ENCODE results near the gene NSUN5. TPM values are rescaled to one million over a fixed set of nuclear protein-coding genes. Genes with fewer than 3 reads are reported as not detected.

NSUN5 gene
- total RNA-seq, 4 donors from 2014 or later = 18.2 to 27.7 (median 25.2) TPM

DNA sequence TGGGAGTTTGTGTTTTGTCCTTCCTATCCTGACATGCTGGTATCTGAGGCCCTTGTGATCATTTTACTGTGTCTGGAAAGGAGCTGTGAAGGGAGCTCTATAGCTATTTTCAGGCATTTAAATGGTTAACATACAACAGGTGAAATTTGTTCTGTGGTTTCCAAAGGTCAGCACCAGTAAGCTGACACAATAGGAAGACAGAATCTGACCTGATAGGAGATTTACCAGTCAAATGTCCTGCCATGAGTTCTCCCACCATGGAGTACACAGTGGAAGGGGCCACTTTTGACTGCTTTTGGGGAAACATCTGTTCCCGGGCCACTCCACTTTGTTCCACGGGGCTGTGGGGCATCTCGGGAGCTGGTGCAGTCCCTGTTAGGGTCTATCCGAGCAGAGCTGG, 36.9 kb upstream of the NSUN5 start:
- Histone ChIP-seq H3K27ac (no peak overlapping the region), H3K4me3 (no peak overlapping the region), H3K27me3 (no peaks in the 10 kb centered on the region), H3K9me3 (no peaks in the 10 kb centered on the region), H3K4me1 (no peaks in the 10 kb centered on the region), H3K36me3 (no peaks in the 10 kb centered on the region)
- DNase-seq = no peak
- TF ChIP-seq POLR2A (IDR thresholded peaks at IDR 0.05) = no peak
- TF ChIP-seq, protein P1, sequence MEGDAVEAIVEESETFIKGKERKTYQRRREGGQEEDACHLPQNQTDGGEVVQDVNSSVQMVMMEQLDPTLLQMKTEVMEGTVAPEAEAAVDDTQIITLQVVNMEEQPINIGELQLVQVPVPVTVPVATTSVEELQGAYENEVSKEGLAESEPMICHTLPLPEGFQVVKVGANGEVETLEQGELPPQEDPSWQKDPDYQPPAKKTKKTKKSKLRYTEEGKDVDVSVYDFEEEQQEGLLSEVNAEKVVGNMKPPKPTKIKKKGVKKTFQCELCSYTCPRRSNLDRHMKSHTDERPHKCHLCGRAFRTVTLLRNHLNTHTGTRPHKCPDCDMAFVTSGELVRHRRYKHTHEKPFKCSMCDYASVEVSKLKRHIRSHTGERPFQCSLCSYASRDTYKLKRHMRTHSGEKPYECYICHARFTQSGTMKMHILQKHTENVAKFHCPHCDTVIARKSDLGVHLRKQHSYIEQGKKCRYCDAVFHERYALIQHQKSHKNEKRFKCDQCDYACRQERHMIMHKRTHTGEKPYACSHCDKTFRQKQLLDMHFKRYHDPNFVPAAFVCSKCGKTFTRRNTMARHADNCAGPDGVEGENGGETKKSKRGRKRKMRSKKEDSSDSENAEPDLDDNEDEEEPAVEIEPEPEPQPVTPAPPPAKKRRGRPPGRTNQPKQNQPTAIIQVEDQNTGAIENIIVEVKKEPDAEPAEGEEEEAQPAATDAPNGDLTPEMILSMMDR (IDR thresholded peaks at IDR 0.05) = no peak

DNA sequence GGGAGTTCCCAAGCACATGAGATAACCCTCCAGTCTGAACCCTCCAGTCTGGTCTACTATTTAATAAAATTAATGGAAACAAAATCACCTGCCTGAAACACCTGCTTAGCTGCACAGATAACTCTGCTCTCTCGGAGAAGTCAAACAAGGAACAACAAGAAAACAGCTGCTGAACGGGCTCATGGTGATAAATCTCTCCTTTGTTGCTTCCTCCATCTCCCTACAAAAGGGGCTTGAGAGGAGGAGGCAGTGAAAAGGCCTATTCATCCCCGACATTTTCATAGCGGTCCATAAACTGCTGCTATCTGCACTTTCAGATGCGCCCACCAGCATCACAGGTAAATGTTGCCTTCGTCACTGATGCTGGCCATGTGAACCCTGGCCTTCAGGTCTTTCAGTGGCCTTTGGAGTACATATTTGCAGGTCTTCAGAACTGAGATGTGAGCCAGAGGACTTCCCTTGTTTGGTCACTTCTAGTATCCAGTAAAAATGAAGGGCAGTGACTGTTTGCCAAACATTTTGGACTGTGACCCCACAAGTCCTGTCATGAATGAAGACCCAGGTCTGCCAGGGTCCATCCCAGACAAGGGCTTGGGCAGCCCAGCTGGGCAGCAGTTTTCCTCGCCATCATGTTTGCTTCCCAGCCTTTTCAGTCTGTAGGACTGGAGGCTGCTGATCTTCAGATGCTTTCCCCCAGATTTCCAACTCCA, 35.2 kb upstream of the NSUN5 start:
- TF ChIP-seq, protein P1 (IDR thresholded peaks at IDR 0.05) = no peak
- TF ChIP-seq POLR2A (IDR thresholded peaks at IDR 0.05) = no peak

DNA sequence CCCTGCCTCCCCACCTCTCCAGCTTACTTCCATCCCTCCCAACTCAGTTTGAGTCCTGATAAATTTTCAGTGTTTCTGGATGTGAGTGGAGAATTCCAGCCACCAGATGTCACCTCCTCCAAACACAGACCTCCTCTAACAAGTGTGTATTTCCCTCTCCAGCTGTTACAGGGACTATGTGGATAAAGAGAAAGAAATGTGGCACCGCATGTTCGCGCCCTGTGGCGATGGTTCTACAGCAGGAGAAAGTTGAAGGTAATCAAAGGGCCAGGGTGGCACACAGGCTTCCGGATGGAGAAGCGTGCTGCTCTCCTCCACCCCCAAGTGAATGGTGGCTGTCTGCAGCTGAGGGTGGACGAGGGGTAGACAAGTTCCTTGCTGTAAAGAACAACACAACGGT, 34.0 kb upstream of the NSUN5 start:
- H3K27me3 ChIP-seq = no peaks in the 10 kb centered on the region
- no peaks in the 10 kb centered on the region for H3K36me3 ChIP-seq
- H3K9me3 ChIP-seq = no peaks in the 10 kb centered on the region
- no peak overlapping the region for H3K27ac ChIP-seq
- no peaks in the 10 kb centered on the region for H3K4me1 ChIP-seq
- no peak for TF ChIP-seq POLR2A (IDR thresholded peaks at IDR 0.05)
- TF ChIP-seq, protein P1 (IDR thresholded peaks at IDR 0.05) = peak in 3 of 6 experiments; percentile 22 to 31 (median 30)
- peak overlapping the region in 1 of 4 donors; percentile 6 for H3K4me3 ChIP-seq
- DNase-seq = no peak

More for the DNA sequence above, 35.2 kb upstream of the NSUN5 start:
- Histone ChIP-seq H3K4me3 (no peak overlapping the region), H3K27ac (no peak overlapping the region), H3K36me3 (no peaks in the 10 kb centered on the region), H3K27me3 (no peaks in the 10 kb centered on the region), H3K9me3 (no peaks in the 10 kb centered on the region), H3K4me1 (no peaks in the 10 kb centered on the region)
- DNase-seq = no peak

DNA sequence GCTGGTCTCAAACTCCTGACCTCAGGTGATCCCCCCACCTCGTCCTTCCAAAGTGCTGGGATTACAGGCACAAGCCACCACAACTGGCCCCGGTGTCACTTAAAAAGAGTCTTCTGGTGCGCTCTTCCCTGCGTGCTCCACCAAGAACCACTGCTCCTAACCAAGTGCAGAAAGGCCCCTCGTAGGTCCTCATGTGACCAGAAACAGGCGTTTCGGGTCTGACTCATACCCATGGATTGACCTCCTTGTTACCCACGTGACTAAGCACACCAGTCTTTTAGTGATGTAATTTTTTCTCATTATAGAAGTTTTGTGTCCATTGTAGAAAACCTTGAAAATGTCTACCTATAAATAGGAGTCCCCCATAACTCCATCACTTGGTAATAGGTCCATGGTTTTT, 33.3 kb upstream of the NSUN5 start:
- Histone ChIP-seq H3K4me1 (no peaks in the 10 kb centered on the region), H3K36me3 (no peaks in the 10 kb centered on the region), H3K9me3 (no peaks in the 10 kb centered on the region), H3K27ac (no peak overlapping the region), H3K27me3 (no peaks in the 10 kb centered on the region), H3K4me3 (no peak overlapping the region)
- no peak for DNase-seq
- TF ChIP-seq POLR2A (IDR thresholded peaks at IDR 0.05) = no peak
- TF ChIP-seq, protein P1 (IDR thresholded peaks at IDR 0.05) = no peak

DNA sequence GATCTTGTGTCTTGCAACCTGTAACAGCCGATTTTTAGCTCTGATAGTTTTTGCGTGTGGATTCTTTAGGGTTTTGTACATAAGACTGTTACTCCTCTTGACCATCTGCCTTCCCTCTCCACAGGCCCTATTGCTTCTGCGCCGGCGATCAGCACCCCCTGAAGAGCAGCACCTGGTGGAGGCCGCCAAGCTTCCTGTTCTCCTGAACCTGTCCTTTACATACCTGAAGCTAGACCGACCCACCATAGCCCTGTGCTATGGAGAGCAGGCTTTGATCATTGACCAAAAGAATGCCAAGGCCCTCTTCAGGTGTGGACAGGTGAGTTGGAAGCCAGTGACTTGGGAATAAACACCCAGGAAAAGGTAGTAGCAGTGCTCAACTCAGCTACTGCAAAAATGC, 31.9 kb upstream of the NSUN5 start:
- no peak for TF ChIP-seq POLR2A (IDR thresholded peaks at IDR 0.05)
- TF ChIP-seq, protein P1 (IDR thresholded peaks at IDR 0.05) = no peak
- Histone ChIP-seq H3K4me1 (no peaks in the 10 kb centered on the region), H3K27me3 (no peaks in the 10 kb centered on the region), H3K9me3 (no peaks in the 10 kb centered on the region), H3K36me3 (no peaks in the 10 kb centered on the region), H3K4me3 (no peak overlapping the region), H3K27ac (no peak overlapping the region)
- DNase-seq = no peak
